Panc1 (cell line): ENCODE measurements around the gene ZNF664. TPM values are rescaled to one million over a fixed set of nuclear protein-coding genes. Genes with fewer than 3 reads are reported as not detected.

Experiments used
- ATAC-seq: fragments of 200-7000 bp; cut with Tn5 transposase; 2 replicates; pipeline ENCODE4 v1.9.1; 2020; ENCODE audit warnings: mild to moderate bottlenecking, moderate library complexity
- BruUV-seq: library from RNA; stranded (reverse); fragments of 400-500 nt; replicated peaks from 2 replicates; lab custom pipeline; 2021; lab: Mats Ljungman, UMichigan
- CTCF ChIA-PET: fragments of 300-600 bp; sonication (Branson Sonifier 250); formaldehyde crosslinking; loops from one replicate; lab custom pipeline; 2022; ENCODE audit warnings: antibody characterized with exemption; lab: Charles Lee
- POLR2A ChIA-PET: fragments of 300-600 bp; sonication (Branson Sonifier 250); formaldehyde crosslinking; loops from one replicate; lab custom pipeline; 2022; ENCODE audit warnings: antibody characterized with exemption; lab: Charles Lee
- DNase-seq: peaks from one replicate; pipeline ENCODE4 v3.0.0-alpha.2; 2010; ENCODE audit warnings: low read depth, low spot score
- H3K27ac ChIP-seq: 2 replicates; pipeline ENCODE4 v1.5.1; 2011; ENCODE audit warnings: mild to moderate bottlenecking, low read length, inconsistent platforms
- H3K27me3 ChIP-seq: fragments of 200-500 bp; sonication (Bioruptor generic); 2 replicates; pipeline ENCODE4 v1.6.0; 2014; ENCODE audit warnings: low read length, inconsistent platforms; ENCODE audit not compliant: control insufficient read depth, insufficient read depth
- H3K36me3 ChIP-seq: fragments of 200-500 bp; sonication (Bioruptor generic); 2 replicates; pipeline ENCODE4 v1.5.1; 2014; ENCODE audit warnings: inconsistent platforms, mild to moderate bottlenecking, low read length, moderate library complexity; ENCODE audit not compliant: control insufficient read depth, insufficient read depth
- H3K4me1 ChIP-seq: 2 replicates; pipeline ENCODE4 v1.5.1; 2011; ENCODE audit warnings: inconsistent platforms, mild to moderate bottlenecking, low read length, moderate library complexity; ENCODE audit not compliant: control insufficient read depth, insufficient read depth
- H3K4me3 ChIP-seq, 2 experiments: 2 replicates each; pipeline ENCODE4 v1.5.1; 2011 to 2012; ENCODE audit warnings: low read depth in 2 of 2, low read length in 2 of 2, mild to moderate bottlenecking in 2 of 2, inconsistent platforms in 1 of 2, moderate library complexity in 1 of 2
- H3K9me3 ChIP-seq: fragments of 200-500 bp; sonication (Bioruptor generic); 2 replicates; pipeline ENCODE4 v1.5.1; 2014; ENCODE audit warnings: low read depth, mild to moderate bottlenecking, inconsistent platforms, low read length, moderate library complexity; ENCODE audit not compliant: control insufficient read depth, insufficient read depth
- POLR2AphosphoS5 ChIP-seq: IDR thresholded peaks from 2 replicates; pipeline ENCODE4 v1.6.1; 2012; ENCODE audit warnings: mild to moderate bottlenecking, low read depth, low read length, moderate library complexity
- SIN3A ChIP-seq: IDR thresholded peaks from 2 replicates; pipeline ENCODE4 v1.6.1; 2012; ENCODE audit warnings: low read depth, mild to moderate bottlenecking, low read length, moderate library complexity, borderline replicate concordance; ENCODE audit not compliant: insufficient read depth
- TCF7L2 ChIP-seq: IDR thresholded peaks from 2 replicates; pipeline ENCODE4 v1.6.1; 2011; ENCODE audit warnings: mild to moderate bottlenecking, low read depth, low read length, inconsistent platforms
- in situ Hi-C: cut with HindIII; loops from 2 replicates; pipeline ENCODE4 v1.10.0; 2016; ENCODE audit warnings: low sequenced_read_pairs, low pct_unique_long_range_greater_than_20kb
- intact Hi-C: fragments of 100-400 bp; cut with micrococcal nuclease; formaldehyde crosslinking; loops from one replicate; pipeline ENCODE4 v1.10.0; 2022; ENCODE audit not compliant: unreplicated experiment
- total RNA-seq: library from RNA; stranded (reverse); gene quantifications from one replicate; pipeline ENCODE4 v1.2.1, GENCODE V29; 2021; ENCODE audit not compliant: unreplicated experiment
- TF ChIP-seq, protein P1 (sequence below), 2 experiments: IDR thresholded peaks; 2 replicates each; pipeline ENCODE4 v1.6.1; 2011 to 2012; ENCODE audit warnings: low read depth in 2 of 2, control low read depth in 1 of 2, low read length in 1 of 2, mild to moderate bottlenecking in 1 of 2, moderate library complexity in 1 of 2; ENCODE audit not compliant: insufficient read depth in 1 of 2
- TF ChIP-seq, protein P2 (sequence below): fragments of 450-650 bp; IDR thresholded peaks from 2 replicates; pipeline ENCODE4 v1.5.1; 2017; ENCODE audit warnings: mild to moderate bottlenecking

ZNF664 gene
- total RNA-seq, 1 experiment from 2014 or later = 115 TPM

DNA sequence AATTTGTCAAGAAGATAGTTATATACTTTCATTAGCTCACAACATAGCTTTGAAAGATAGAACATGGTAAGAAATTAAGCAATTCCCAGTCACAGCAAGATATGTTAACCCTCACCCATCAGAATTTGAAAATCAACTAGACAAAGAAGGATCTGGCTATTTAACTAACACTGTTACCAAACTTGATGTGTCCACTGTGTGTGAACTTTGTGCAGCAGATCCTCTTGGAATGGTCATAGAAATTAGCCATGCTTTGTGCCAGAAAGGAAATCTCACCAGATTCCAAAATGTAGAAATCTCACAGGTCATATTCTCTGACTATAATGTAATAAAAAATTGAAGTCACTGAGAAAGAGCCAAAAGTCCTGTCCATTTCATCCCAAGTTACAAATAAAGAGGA, 46.1 kb downstream of the ZNF664 start:
- Histone ChIP-seq H3K27ac (no peak overlapping the region), H3K36me3 (no peaks in the 10 kb centered on the region; the same call in 1 of the 2 replicates), H3K9me3 (no peaks in the 10 kb centered on the region), H3K4me1 (no peaks in the 10 kb centered on the region), H3K4me3 (no peak overlapping the region), H3K27me3 (no peaks in the 10 kb centered on the region)
- TF ChIP-seq SIN3A (no peak), POLR2AphosphoS5 (no peak), TCF7L2 (no peak)
- TF ChIP-seq, protein P1, sequence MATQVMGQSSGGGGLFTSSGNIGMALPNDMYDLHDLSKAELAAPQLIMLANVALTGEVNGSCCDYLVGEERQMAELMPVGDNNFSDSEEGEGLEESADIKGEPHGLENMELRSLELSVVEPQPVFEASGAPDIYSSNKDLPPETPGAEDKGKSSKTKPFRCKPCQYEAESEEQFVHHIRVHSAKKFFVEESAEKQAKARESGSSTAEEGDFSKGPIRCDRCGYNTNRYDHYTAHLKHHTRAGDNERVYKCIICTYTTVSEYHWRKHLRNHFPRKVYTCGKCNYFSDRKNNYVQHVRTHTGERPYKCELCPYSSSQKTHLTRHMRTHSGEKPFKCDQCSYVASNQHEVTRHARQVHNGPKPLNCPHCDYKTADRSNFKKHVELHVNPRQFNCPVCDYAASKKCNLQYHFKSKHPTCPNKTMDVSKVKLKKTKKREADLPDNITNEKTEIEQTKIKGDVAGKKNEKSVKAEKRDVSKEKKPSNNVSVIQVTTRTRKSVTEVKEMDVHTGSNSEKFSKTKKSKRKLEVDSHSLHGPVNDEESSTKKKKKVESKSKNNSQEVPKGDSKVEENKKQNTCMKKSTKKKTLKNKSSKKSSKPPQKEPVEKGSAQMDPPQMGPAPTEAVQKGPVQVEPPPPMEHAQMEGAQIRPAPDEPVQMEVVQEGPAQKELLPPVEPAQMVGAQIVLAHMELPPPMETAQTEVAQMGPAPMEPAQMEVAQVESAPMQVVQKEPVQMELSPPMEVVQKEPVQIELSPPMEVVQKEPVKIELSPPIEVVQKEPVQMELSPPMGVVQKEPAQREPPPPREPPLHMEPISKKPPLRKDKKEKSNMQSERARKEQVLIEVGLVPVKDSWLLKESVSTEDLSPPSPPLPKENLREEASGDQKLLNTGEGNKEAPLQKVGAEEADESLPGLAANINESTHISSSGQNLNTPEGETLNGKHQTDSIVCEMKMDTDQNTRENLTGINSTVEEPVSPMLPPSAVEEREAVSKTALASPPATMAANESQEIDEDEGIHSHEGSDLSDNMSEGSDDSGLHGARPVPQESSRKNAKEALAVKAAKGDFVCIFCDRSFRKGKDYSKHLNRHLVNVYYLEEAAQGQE (IDR thresholded peaks at IDR 0.05; ENCODE audit: insufficient read depth in 1 of 2, low read depth in 2 of 2, low read length in 1 of 2) = no peak
- TF ChIP-seq, protein P2, sequence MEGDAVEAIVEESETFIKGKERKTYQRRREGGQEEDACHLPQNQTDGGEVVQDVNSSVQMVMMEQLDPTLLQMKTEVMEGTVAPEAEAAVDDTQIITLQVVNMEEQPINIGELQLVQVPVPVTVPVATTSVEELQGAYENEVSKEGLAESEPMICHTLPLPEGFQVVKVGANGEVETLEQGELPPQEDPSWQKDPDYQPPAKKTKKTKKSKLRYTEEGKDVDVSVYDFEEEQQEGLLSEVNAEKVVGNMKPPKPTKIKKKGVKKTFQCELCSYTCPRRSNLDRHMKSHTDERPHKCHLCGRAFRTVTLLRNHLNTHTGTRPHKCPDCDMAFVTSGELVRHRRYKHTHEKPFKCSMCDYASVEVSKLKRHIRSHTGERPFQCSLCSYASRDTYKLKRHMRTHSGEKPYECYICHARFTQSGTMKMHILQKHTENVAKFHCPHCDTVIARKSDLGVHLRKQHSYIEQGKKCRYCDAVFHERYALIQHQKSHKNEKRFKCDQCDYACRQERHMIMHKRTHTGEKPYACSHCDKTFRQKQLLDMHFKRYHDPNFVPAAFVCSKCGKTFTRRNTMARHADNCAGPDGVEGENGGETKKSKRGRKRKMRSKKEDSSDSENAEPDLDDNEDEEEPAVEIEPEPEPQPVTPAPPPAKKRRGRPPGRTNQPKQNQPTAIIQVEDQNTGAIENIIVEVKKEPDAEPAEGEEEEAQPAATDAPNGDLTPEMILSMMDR = no peak
- CTCF ChIA-PET = no interaction called here
- BruUV-seq = no TSS peak
- in situ Hi-C loops (no loop called here), intact Hi-C loops (no loop called here)
- DNase-seq (no peak), ATAC-seq (no peak)
- POLR2A ChIA-PET = no interaction called here

DNA sequence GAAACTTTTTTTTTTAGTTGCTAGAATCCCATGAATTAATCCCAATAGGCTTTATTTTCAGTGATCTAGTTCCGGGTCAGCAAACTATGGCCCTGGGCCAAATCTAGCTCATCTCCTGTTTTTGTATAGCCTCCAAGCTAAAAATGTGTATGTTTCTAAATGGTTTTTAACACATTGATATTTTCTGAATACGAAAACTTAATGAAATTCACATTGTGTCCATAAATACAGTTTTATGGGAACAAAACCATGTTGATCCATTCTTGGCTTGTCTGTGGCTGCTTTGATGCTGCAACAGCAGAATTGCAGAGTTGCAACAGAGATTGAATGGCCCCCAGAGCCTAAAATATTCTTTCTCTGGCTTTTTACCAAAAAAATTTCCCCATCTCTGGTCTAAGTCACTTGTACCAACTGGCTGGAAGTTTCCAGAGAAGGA, 47.5 kb downstream of the ZNF664 start:
- no peaks in the 10 kb centered on the region for H3K9me3 ChIP-seq
- no peaks in the 10 kb centered on the region for H3K36me3 ChIP-seq
- BruUV-seq = no TSS peak
- DNase-seq = no peak
- in situ Hi-C loops (no loop called here), intact Hi-C loops (no loop called here)
- TF ChIP-seq, protein P1 (IDR thresholded peaks at IDR 0.05; ENCODE audit: insufficient read depth in 1 of 2, low read depth in 2 of 2, low read length in 1 of 2) = no peak
- TF ChIP-seq, protein P2 = no peak
- no peak for TF ChIP-seq TCF7L2
- no peak for TF ChIP-seq SIN3A
- no peaks in the 10 kb centered on the region for H3K27me3 ChIP-seq
- ChIA-PET CTCF (interaction anchor here (0.6 kb wide), 1 partner anchor 45 kb away, joined by 3 read pairs; no protein-coding TSS in a partner anchor), POLR2A (no interaction called here)
- H3K4me1 ChIP-seq = no peaks in the 10 kb centered on the region
- no peak for ATAC-seq
- no peak overlapping the region for H3K4me3 ChIP-seq
- H3K27ac ChIP-seq = no peak overlapping the region
